Iris pigment epithelial cell (primary cell): ENCODE data around the gene PHYHD1.
A peak's percentile ranks its signal among the peaks of the same experiment; 100 is the strongest.
"Not testable (repeated sequence)": the region's sequence is repeated elsewhere in the genome, so short reads cannot be mapped to it uniquely, and the experiment has no call there.

Source experiments
- DNase-seq: peaks from one replicate; pipeline ENCODE4 v3.0.0-alpha.2; 2011; ENCODE audit warnings: low read depth

The PHYHD1 gene

DNA sequence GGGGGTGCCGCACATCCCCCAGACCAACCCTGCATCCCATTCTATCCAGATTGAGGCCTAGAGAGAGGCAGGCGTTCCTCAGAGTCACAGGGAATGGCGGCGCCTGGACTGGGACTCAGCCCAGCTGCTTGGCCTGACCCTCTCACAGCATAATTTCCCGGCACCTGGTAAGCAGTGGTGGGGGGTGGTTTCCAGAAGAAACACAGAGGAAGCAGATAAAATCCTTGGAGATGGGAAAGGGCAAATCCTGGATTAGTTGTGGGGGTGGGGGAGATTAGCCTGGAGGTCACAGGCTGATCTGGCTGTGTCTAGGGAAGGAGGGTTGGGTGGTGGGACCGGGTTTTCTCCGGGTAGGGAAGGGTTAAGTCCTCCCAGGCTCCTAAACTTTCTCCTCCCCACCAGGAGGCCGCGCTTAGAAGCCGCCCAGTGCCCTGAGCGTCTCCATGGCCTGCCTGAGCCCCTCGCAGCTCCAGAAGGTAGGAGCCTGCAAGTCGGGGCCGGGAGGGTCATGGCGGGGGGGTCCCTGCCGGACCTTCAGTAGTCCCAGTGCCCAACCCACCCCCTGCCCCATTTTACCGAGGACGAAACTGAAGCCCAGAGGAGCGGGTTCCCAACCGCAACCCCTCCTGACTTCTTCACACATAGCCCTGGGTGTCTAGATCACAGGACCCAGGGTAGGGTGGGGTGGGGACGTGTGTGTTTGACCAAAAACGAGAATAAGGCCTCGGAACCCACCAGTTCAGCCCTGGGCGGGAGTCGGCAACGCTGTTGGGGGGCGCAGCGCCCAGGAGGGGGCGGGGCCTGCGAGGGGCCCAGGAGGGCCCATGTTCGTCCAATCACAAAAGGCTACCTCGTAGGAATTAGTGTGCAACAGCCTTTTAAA is 1.3 kb downstream of the PHYHD1 start:
- peak; percentile 71 for DNase-seq

DNA sequence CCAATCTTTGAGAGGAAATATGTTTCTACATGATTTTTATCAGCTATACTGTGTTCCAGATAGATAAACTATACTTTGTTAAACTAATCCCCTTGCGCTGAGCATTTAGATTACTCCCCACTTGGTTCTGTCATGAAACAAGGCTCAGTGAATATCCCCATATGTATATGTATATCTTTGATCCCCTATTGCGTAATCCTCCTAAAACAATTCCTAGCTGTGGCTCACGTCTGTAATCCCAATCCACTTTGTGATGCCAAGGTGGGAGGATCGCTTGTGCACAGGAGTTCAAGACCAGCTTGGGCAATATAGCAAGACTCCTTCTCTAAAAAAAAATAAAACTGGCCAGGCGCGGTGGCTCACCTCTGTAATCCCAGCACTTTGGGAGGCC is 2.7 kb downstream of the PHYHD1 start:
- DNase-seq: no peak

DNA sequence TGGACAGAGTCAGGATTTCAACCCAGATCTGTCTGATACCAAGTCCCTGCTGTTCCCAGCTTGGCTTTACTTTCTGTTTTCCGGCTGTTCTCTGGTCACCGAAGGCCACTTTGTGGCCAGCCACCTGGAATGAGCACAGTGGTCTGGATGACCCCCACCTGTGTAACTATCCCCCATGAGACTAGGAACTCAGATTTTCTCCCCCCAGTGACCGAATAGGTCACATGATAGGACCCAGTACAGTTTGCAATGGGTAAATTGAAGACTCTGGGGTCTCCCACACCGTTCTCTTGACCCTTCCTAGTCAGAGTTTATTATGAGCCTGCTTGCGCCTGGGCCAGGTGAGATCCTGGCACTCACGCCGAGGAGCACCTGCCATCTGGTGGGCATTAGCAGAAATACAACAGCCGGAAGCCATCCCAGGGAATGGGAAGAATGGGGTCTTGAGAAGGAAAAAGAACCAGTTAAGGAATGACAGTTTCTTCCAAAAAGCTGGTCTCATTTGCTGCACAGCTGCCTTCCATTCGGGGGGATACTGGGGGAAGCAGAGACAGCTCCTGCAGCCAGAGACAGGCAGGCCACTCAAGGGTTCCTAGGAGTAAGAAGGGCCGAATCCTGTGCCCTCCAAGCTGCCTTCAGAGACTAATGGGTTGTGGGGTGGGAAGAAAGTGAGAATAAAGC is 7.1 kb downstream of the PHYHD1 start:
- DNase-seq: no peak

DNA sequence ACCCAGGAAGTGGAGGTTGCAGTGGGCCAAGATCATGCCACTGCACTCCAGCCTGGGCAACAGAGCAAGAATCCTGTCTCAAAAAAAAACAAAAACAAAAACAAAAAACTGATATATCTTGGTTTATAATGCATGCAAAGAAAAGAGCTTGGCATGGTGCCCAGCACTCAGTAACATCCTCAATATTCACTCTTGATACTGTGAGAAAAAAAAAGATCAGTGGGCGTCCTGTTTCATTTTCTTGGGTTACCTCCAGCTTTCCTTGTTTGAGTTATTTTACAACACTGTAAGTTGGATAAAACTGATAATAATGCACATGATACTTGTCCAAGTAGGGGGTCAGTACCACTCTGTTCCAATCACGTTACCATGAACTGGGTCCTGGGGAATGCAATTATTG is 7.8 kb downstream of the PHYHD1 start:
- peak; percentile 31 for DNase-seq

DNA sequence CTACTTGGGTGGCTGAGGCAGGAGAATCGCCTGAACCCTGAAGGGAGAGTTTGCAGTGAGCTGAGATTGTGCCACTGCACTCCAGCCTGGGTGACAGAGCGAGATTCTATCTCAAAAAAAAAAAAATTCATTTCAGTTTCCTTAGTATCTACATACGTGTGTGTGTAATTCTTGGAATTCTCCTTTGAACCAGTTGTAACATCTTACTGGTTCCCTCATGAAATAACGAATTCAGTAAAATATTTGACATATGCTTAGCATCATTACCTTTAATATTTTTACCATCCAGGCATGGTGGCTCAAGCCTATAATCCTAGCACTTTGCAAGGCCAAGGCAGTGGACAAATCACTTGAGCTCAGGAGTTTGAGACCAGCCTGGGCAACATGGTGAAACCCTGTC is 8.8 kb downstream of the PHYHD1 start:
- no peak for DNase-seq

DNA sequence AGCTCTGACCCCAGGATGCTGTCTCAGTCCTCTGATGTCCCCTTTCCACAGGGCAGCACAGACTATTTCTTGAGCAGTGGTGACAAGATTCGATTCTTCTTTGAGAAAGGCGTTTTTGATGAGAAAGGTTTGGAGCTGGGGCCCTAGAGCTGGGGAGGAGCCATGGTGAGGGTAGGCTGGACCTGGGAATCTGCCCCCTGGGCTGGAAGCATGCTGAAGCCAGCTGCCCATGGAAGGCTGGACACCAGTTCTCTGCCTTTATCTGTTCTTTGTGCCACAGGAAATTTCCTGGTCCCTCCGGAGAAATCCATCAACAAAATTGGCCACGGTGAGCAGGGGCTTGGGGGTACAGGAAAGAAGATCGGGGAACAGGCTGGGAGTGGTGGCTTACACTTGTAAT is 12.9 kb downstream of the PHYHD1 start:
- DNase-seq: no peak

DNA sequence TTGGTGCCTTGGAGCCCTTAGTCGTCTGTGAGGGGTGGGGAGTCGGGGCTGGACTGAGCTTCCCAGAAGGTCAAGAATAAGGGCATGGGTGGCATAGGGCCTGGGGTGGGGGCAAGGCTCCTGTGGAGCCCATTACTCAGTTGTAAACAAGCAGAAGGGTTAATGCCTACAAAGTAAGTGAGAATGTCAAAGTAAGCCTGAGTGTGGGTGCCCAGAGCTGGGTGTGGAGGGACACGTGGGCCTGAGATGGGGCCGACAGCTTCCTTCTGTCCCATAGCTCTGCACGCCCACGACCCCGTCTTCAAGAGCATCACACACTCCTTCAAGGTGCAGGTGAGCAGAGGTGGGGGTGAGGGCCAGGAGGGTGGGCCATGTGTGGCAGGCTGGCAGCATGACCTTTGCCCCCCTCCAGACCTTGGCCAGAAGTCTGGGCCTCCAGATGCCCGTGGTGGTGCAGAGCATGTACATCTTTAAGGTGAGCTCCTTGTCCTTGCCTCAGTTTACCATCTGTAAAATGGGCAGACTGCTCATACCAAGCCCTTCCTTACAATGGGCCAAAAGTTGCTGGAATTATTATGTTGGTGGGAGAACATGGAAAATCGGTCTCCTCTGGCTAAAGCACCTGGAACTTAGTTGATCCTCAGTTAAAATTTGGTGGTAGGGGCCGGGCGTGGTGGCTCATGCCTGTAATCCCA is 15.5 kb downstream of the PHYHD1 start:
- DNase-seq: no peak

DNA sequence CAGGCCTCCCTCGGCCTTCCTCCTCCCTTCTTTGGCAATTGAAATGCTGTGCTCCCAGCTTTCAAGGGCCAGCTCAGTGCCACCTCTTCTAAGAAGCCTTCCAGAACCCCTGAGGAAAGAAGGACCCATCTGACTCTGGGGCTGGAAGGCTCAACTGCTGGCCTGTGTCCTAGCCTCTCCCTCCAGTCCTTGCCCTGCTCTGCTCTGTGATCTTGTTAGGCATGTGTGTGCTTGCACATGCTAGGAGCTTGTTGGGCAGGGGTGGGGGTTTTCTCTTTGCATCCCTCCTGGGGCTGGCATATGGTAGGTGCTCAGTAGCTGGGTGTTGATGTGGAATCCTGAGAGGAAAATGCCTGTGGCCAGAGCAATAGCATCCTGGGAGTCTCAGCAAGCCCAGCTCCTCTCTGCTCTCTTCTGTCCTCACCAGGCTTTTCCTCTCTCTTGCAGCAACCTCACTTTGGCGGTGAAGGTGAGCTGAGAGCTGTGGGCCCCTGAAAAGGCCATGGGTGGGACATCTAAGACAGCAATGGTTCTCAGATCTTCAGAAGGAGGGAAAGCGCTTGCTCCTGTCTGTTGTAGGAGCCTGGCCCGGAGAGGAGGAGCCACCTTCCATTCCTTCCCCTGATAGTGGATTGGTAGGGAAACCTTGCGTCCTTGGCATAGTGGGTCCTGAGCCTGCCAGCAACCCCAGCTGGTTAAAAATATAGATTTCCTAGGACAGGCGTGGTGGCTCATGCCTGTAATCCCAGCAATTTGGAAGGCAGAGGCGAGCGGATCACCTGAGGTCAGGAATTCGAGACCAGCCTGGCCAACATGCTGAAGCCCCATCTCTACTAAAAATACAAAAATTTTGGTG is 16.8 kb downstream of the PHYHD1 start:
- no peak for DNase-seq

DNA sequence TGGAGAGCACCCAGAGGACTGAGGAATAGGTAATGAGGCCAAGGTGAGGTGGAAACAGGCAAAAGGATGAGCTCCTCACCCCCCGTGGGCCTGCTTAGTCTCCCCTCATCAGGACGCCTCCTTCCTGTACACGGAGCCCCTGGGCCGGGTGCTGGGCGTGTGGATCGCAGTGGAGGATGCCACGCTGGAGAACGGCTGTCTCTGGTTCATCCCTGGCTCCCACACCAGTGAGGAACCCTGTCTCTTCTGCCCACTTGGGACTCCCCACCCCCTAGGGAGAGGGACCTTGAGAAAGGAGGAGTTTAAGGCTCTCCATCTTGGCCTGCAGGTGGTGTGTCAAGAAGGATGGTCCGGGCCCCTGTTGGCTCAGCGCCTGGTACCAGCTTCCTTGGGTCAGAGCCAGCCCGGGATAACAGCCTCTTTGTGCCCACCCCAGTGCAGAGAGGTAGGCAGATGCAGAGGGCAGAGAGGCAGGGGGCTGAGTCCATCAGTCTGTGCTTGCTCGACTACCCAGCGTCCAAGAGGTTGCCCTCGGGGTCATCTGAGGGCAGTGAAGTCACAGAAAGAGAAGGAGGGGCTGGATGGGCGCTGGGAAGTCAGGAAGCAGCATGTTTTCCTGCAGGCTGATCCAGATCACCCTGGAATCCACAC is 19.6 kb downstream of the PHYHD1 start:
- DNase-seq: no peak

DNA sequence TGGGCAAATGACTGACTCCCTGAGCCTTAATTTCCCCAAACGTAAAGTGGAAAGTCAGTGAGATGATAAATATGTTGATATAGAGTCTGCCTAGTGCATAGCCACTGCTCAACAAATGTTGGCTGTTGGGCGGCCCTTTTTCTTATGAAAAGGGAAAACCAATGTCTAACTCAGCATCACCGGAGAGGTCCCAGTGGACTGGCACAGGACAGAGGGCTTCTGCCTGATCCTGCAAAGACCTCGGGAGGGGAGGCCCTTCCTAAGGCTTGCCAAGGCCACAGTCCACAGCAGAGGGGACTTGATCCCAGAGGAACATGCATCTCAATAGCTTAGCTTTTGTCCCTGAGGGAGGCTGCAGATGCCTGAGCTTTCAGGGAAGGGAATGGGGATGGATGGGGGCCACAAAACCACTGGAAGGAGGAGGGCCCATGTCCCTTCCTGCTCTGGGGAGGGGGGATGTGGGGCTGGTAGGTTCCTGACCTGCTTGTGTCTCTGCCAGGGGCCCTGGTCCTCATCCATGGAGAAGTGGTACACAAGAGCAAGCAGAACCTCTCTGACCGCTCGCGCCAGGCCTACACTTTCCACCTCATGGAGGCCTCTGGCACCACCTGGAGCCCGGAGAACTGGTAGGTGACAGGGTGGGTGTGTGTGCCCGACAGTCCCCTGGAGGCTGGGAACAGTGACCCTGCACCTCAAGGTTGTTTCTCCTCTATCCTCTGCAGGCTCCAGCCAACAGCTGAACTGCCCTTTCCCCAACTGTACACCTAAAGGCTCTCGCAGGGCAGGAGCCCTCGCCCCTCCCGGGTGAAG is 20.4 kb downstream of the PHYHD1 start:
- no peak for DNase-seq

DNA sequence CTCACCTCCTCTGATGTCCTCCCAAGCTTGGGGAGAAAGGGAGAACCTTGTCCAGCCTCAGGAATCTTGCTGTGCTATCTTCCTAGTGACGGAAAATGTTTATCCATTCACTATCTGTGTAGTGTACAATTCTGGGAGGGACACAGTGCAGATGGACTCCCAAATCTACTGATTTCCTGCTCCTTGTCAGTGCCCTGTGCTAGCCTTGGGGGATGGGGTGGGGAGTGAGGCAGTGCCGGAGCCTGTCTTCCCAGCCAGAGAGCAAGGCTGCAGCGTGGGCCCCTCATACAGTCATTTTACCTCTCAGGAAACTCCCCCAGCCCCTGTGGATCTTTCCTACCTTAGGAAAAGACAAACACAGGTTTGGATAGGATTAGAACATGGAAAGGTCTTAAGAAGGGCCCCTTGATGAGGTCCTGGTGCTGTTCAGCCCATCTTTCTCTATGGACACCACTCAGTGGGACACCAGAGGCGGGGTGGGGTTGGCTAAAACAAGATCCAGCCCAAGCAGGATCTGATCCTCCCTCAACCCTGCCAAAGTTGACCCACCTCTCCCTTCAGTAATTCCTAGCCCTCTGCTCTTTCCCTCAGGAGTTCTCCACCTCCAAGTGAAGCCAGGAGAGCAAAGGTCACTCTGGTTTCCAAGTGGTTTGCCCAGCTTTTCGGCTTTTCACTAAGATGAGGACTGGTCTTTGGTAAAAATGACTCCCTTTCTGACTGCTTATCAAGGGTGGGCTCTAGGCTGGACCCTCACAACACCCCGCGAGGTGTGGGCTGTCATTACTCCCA is 23.2 kb downstream of the PHYHD1 start:
- DNase-seq: no peak

DNA sequence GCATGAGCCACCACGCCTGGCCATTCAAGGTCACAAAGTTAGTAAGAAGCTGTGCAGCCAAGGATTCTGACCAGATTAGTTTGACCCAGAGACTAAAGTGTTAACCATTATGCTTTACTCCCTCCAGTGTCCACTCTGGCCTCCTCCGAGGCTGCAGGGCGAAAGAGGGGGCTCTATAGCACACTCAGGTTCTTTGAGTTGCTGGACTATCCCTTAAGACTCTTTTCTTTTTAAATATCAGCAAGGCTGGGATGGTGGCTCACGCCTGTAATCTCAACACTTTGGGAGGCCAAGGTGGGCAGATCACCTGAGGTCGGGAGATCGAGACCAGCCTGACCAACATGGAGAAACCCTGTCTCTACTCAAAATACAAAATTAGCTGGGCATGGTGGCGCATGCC is 24.2 kb downstream of the PHYHD1 start:
- not testable (repeated sequence) for DNase-seq

DNA sequence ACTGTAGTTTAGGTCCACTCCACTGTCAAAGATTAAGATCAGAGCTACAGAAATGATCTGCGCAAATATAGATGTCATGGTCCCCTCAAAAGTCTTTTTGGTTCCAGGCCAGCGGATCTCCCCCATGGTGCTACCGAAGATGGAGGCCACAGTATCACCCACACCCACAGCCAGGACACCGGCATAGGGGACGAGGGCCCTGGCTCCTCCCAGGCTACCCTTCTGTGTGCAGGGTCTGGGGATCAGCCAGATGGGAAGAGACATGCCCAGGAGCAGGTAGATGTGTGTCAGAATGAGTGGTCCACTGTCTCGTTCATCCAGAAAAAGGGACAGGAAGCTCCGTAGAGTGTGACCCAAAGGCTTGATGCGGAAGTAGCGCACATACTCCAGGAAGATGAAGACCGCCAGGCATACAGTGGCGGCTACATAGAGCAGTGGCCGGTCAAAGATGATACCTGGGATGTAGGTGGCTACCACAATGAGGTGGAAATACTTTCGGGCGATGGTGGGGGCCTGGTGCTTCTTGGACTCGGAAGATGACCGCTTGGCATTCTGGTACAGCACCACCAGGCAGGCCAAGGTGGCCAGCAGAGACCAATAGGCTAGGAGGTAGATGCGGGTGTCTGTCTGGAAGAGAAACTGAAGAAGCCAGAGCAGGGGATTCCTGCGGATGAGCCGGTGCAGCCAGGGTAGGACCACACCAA is 25.2 kb downstream of the PHYHD1 start:
- DNase-seq: no peak

DNA sequence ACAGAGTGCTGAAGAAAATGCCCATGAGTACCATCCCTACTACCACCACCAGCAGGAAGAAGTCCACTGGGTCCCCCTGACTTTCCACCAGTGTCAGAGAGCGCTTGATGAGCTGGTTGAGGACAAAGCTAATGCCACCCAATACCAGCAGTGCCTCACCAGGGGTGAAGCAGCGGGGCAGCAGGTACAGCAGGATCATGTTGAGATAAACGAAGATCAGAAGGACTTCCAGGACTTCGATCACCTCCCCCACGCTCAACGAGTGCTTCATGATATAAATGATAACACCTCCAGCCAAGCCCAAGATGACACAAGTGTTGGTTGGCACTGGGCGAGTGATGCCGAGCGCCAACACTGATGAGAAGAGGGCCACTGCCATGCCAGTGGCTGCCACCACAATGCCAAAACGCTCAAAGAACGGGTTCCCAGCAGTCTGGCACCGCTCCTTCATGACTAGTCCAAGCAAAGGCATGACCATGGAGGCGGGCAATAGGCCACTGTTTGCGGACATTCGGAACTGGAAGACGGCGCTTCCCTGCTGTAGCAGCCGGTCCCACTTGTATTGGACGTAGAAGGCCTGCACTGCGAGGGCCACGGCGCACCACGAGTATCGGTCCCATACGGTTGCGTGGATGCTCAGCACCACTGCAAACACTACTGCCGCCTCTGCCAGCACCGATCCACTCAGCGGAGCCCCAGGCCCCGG is 25.9 kb downstream of the PHYHD1 start:
- DNase-seq: peak; percentile 47

DNA sequence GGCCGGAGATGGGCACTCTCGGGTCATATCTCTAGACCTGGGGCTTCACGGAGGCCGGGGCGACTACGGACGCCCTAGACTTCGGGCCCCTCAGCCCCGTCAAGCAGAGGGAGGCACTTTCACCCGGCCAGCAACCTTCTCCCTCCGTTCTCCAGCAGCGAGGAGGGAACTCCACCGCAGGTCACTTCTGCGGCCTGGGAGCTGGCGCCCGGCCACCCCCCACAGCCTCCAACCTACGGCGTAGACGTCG is 26.4 kb downstream of the PHYHD1 start:
- no peak for DNase-seq

DNA sequence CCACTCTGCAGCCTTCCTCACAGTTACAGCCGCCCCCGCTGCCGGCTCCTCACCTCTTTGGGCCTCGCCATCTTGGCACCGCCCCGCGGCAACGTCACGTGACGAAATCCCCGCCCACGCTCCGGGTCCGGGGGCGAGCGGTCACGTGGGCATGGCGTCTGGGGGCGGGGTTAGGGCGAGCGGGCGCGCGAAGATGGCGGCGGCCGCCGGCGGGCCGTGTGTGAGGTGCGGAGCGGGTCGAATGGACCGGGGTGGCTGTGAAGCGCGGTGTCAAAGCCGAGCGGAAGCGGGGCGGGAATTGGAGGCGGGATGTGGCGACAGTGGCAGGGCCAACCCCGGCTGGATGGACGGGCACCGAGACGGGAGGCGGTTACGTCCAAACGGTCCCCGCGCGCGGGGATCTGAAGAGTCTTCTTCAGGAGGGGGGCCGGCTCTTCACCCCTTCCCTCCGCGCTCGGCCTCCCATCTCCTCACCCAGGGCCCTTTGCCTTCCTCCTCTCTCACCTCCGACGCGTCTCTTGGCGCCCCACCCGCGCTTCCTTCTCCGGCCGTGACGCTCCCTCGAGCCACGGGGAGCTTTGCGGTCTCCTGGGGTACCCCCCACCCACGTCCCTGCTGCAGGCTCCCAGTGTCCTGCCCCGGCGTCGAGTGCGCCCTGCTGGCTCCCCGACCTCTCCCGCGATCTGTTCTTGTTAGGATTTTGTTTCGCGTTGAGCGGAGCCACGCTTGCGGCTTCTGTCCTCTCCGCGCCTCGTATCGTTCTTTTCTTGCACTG is 26.9 kb downstream of the PHYHD1 start, which contains the start of the genes DOLK and NUP188:
DOLK (minus strand) TSS at position 77 of the 775 bp plus-strand sequence. CDS start 300 bp downstream, outside the sequence.
NUP188 (plus strand) TSS at position 173 of the 775 bp plus-strand sequence; CDS start at position 194, 21 bp downstream.
- peak; percentile 91 for DNase-seq

DNA sequence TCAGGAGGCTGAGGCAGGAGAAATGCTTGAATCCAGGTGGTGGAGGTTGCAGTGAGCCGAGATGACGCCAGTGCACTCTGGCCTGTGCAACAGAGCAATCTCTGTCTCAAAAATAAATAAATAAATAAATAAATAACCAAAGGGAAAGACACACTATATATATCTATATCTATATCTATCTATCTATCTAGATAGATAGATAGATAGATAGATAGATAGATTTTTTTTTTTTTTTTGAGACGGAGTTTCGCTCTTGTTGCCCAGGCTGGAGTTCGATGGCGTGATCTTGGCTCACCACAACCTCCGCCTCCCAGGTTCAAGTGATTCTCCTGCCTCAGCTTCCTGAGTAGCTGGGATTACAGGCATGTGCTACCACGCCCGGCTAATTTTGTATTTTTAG is 40.6 kb downstream of the PHYHD1 start:
- DNase-seq: not testable (repeated sequence)

DNA sequence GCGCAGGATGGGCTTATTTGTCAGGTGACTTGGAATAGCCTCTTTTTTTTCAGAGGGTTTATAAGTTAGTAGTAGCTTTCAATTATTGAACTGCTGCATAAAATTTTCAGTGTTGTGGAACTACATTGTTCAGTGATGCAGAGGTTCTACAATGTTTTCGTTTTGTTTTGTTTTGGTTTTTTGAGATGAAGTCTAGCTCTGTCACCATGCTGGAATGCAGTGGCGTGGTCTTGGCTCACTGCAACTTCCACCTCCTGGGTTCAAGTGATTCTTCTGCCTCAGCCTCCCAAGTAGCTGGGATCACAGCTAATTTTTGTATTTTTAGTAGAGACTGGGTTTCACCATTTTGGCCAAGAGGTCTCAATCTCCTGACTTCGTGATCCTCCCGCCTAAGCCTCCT is 48.7 kb downstream of the PHYHD1 start:
- peak; percentile 47 for DNase-seq
